22Rv1 (cell line): Measurements from ENCODE around the gene SPTSSB.

Experiments used
- ZFX ChIP-seq: fragments of 450-650 bp; IDR thresholded peaks from 2 replicates; pipeline ENCODE4 v1.6.1; 2017; ENCODE audit warnings: antibody characterized with exemption, borderline replicate concordance
- TF ChIP-seq, protein P1 (sequence below): fragments of 450-650 bp; IDR thresholded peaks from 2 replicates; pipeline ENCODE4 v1.5.1; 2017; ENCODE audit warnings: mild to moderate bottlenecking

DNA sequence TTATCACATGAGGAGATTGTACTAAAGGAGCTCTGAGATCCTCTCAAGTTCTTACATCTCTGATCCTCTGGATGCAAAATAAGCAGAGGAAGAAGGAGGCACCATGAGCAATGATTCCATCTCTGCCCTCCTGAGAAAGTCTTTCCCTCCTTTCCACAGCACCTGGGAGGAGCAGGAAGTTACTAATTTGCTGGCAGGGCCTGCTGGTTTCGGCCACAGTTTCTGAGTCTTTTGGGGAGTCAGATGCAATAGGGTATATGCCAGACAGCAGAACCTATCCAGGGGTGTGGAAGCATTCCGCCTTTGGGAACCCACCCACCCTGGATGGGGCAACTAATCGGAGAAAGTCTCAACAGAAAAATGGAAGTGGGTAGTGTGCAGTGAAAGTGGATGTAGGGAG, 38.5 kb upstream of the SPTSSB start:
- TF ChIP-seq, protein P1, sequence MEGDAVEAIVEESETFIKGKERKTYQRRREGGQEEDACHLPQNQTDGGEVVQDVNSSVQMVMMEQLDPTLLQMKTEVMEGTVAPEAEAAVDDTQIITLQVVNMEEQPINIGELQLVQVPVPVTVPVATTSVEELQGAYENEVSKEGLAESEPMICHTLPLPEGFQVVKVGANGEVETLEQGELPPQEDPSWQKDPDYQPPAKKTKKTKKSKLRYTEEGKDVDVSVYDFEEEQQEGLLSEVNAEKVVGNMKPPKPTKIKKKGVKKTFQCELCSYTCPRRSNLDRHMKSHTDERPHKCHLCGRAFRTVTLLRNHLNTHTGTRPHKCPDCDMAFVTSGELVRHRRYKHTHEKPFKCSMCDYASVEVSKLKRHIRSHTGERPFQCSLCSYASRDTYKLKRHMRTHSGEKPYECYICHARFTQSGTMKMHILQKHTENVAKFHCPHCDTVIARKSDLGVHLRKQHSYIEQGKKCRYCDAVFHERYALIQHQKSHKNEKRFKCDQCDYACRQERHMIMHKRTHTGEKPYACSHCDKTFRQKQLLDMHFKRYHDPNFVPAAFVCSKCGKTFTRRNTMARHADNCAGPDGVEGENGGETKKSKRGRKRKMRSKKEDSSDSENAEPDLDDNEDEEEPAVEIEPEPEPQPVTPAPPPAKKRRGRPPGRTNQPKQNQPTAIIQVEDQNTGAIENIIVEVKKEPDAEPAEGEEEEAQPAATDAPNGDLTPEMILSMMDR = no peak
- TF ChIP-seq ZFX = no peak
